GM21423 (cell line): ENCODE measurements around the gene PBX1.

Experiments used
- ATAC-seq: cut with Tn5 transposase; IDR thresholded peaks from one replicate; pipeline ENCODE4 v1.9.1; 2021; ENCODE audit warnings: mild to moderate bottlenecking, moderate library complexity; ENCODE audit not compliant: unreplicated experiment

PBX1 gene

DNA sequence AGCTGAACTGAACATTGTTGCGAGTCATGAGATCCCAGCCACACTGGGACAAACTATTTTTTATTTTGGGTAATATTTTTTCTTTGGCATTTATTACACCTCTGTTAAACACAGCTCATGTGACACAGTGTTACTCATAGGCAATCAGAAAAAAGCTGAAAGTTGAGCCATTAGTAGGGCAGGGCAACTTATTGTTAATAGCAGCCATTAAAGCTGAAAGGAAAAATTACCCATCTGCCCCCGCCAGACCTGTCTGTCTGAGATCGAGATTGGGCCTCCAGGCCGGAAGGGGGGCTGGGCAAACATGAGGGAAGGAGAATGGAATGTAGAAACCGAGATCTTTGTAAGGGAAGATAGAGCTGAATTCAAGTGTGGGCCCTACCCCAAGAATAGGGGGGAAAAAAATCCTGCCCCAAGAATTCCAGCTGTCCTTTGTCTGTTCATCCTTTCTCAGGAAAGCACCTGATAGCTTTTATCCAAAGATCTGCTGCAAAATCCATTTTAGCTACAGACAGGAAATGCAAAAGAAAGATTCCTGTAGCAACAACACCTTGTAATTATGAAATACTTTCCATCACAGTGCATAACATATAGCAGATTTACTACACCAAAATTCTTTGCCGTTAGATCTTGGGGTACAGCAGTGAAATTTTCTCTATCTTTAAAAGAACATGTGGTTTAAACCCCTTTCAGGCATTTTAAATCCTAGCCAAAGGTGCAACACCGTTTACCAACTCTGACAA is 212.8 kb downstream of the PBX1 start:
- no peak for ATAC-seq

DNA sequence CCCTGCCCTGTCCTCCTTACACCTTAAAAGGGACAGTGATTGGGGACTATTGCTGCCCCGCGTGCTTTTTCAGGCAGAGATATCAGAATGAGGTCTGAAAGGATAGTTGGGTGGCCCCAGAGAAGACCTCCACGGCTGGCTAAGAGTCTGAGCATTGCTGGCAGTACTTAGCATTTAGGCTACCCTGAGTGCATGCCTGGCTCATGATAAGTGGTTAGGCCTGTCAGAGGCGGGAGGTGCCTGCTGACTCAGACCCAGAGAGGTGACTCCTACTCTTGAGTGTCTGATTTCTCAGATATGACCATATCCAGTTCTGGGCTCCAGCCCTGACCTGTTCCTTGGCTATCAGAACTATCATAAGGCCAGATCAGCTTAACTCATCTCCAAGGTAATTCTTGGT is 213.7 kb downstream of the PBX1 start:
- ATAC-seq, result no peak

DNA sequence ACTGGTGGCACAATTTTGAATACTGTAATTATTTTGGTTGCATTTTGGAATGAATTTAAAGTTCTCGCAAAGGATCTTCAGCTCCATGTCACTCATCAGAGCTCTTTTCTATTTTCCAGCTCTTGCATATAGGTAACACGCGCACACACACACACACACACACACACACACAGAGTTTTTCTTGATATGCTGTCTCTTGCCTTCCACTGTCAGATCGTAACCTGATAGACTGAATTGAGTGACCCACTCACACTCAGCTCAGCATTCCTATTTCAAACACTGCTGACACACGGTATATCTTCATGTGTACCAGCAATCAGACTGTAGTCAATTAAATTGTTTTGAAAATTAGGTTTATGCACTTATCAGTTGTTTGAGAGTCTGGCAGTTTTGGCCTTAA is 214.1 kb downstream of the PBX1 start:
- ATAC-seq, result no peak

DNA sequence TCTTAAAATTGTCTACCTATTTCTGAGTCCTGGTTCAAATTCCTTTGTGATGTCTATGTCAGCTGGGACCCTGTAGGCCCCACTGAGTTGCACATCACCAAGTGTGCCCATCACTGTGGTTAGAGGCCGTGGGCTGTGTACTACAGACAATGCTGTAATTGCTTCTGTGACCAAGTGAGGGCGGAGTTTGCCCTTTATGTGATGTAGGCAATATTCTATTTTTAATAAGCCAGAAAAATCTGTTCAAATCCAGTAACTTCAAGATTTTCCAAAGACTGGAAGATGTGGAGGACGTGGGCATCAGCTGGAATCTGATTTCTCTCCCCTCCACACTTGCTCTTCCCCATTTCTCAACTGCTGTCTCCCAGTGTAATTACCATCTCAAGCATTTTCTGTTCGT is 215.4 kb downstream of the PBX1 start:
- ATAC-seq, result no peak

DNA sequence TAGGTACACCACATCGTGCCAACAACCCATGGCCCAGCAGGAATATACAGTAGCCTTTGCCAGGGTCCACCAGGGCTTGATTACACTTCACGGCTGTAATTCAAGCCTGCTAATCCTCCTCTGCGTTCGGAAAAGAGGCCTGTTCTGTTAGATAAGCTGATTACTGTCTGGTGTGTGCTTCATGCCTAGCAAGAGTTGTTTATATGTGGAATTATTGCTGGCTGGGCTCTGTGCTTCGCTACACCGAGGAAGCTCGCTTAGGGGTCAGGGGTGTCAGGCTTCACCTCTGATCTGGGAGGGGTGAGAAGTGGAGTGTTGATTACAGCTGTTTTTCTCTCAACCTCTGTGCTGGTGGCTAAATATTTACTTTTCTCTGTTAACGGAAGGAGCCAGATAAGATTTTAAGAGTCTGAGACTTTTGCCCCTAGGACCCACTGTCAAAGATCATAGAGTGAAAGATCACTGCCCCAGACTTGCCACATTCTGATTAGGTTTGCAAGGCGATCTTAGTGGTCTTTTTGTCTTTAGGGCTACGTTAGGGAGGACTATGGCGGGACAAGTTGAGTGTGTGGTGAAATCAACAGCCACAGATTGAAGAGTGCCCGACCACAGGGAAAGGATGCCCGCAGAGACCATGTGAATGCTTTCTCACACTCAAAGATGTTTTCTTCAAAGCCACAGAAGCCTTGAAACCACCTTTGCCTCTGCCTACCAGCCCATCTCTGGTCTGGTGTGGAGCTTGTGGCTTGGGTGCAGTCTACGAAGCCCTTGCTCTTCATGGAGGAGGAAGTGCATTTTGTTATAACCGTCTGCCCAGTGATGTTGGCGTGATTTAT is 216.1 kb downstream of the PBX1 start:
- no peak for ATAC-seq

DNA sequence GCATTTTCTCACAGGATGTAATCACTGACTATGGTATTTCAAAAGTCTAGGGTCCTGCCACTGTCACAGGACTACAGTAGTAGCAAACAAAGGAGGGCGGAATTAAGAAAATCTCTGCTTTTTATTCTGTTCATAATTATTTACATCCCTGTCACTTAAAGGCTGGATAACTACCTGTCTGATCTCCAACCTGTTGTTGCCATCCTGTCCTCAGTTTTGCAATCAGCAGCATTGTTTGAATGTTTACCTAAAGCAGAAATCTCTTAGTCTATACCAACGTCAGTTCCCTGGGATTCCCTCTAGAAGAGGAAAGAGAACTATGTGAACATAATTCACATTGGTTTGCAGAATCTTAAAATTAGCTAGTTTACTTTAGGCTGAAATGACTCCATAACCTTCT is 218.5 kb downstream of the PBX1 start:
- ATAC-seq, result no peak

DNA sequence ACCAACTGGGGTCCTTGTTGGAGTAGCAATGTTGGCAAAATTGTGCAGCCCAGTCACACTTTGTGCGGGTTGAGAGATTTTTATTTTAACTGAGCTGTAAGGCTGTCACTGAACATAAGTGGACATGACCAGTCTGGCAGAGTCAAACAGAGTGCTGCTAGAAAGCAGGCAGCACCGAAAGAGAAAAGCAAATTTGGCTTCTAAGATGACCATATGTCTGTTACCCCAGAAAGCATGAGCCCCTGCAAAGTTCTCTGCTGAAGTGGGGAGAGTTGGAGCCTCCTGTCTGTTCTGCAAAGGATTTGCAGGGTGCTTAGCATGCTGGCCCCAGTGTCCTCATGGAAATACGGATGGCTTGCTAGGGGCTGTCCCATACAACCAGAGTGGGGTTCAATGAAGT is 220.4 kb downstream of the PBX1 start:
- no peak for ATAC-seq

DNA sequence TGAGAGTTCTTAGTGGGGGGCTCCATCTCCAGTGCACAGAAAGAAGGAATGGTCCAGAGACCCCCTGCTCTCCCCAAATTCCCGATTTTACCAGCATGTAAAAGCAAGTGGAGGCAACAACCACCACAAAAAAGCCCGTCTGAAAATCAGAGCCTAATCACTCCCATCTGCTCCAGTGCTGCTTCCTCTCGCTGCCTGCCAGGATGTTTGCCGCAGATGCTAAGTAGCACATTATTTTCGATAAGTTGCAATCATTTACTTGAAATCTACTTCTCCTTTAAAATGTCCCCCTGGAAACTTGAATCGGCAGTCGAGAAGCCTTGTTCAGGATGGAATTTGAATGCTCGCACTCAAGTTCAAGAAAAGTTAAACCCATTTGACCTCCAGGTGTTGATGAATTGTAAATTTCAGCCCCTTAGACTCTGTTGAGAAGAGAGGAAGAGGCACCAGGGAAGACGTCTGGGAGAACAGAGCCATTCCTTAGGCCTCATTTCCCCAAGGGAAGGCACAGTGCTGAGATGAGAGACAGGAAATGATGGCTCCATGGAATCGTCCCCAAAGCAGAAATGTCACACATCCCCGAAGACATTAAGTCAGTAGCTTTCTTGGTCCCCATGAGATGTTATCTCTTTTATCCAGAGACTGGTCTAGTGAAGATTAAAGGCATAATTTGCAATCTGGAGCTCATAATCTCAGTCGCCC is 221.3 kb downstream of the PBX1 start:
- no peak for ATAC-seq

DNA sequence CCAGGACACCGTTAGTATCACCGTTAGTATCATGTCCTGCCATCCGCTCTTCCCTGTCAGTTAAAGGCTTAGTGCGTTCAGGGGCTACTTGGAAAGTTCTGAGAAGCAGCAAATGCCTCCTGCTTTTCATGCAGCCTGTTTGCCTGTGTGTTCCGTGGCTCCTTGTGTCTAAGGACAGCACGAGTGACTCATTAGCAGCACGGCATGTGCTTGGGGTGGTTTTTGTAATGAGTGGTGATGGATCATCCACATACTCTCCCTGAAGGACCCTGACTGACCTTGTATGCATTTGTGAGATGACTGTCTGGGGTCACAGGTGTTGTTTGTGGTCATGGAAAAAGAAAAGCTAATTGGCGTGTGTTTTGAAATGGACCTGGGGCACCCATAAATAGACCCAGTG is 221.9 kb downstream of the PBX1 start:
- ATAC-seq, result no peak

DNA sequence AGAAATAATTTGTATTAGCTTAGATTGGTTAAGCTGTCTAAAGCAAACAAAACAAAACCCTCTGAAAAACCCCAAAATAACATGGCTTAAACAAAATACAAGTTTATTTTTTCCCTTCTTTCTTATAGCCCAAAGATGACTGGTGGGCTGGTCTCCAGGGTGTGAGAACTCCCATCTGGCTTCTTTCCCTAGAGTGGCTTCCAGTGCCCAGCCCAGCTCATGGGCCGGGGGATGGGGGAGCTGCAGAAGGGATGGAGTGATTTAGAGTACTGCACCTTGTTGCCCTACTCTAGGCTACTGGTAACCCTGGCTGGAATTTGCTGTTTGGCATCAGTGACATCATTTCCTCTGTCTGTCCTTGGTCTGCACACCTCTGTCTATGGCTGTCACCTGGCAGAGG is 223.0 kb downstream of the PBX1 start:
- ATAC-seq, result no peak

DNA sequence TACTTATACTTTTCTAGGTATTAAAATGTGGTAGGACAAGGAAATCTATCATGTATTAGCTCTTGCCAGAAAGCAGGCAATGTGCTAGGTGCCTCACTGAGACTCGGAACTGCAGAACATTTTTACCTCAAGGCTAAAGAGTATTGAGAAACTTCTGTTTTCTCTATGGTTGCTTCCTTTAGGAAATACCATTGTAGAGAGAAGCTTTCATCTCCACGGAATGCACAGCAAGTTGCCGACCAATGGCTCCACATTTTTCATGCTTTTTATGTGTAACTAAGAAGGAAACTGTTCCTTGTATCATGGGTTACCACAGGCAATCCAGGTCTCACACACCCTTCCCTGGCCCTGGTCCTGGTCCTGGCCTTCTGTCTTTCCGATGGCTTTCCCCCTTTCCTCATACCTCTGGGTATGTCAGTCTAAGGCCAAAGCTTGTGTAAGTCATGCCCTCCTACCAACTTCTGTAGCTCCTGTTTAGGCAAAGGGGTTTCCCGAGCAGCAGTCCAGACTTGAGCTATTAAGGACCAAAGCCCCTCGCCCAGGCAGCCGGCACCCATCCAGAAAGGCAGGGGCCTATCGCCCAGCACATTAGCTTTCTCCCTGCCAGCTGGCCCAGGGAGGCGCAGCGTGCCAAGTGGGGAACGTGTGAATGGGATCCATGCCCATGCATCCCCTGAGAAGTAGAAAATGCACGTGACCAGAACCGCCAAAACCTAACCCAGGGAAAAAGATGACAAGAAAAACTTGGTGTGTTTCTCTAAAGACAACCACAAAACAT is 225.0 kb downstream of the PBX1 start:
- no peak for ATAC-seq

DNA sequence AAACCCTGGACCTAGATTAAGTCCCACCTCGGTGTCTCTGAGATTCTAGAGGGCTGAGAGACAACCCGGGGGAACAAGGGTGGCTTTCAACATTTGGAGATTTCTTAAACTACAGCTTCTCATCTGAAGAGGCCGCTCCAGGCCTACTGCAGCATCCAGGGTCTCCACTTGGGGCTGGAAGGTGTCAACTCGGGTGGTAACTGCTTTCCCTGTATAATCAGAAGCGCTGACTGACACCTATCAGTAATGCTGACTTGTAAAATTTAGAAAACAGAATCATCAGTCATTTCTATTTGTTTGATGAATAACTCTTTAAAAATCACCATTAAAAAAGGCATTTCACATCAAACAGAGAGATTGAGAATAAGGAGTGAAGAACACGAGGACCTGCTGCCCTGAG is 226.0 kb downstream of the PBX1 start:
- no peak for ATAC-seq

DNA sequence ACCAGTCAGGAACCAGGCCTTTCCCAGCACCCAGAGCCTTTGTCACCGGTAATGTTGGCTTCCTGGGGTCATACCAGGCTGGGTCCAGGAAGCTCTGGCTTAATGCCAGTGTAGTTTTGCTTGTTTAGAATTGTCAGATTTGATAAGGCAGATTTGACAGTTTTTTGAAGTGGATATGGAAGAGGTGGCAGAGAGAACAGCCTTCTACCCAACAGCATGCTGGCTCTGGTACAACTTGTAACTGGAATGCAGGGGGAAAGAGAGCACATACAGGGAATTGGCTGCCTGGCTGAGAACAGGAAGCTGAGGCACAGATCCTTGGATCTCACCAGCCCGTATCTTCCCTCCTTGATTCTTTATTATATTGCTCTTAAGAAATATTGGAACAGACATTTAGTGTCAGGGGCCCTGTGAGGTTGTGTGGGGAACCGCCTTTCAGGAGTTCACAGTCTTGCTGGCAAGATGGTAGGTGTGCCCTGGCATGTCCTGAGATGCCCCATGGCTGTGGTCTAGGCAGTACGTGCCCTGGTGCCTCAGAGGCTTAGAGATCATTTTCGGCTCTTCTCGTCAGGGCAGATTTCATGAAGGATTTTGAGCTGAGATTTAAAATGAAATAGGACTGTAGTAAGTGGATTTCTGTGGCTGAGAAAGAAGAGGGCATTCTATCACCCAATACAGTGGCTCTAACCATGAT is 227.0 kb downstream of the PBX1 start:
- ATAC-seq, result no peak

DNA sequence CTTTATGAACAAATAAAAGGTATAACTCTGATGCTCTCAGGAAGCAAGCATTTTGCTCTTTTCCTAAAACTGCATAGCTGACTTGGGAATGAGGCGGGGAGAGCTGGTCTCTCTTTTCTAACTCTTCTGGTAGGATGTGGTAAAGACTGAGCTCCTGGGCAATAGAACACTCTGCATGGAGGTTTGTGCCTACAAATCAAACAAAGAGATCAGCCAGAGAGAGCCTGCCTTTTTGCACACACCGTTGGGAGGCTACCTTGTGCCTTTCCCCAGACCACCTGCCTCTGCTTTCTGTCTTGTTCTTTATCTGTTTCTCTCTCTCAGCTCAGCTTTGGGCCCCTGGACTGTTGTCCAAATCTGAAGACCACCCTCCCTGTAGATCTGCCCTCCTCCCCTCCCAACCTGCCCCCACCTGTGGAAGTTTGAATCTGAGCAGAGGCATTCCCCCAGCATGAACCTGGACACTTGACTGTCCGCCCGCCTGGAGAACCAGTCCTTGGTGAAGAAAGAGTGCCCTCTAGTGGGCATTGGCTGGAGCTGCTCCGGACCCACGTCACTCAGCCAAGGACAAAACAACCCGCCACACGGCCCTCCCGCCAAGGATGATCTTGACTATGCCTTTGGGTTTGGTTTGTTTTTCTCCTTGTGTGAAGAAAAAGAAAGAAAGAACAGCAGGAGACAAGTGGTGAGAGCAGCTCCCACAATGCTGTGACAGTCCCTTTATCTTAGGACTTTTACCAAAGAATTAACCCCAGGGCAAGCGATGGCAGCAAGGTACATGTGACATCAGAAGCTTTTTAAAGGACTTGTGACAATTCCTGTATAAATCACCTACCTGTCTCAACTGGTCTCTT is 228.2 kb downstream of the PBX1 start:
- ATAC-seq, result peak; percentile 96

DNA sequence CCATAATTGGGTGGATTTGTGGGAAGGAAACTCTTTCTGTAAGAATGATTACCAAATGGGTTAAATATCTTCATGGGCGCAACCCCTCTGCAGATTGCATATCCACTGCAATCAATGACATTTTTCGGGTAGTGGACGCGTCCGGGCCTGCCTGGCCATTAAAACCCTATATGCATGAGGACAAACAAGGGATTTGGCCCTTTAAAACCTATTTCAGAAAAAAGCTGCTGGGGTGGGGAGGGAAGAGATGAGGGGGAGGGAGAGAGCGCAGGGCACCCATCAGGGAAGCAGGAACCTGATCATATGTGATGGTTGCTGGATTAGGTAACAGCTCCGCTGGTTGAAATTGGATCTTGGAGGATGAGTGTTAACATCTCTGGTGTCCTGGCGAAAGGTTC is 228.8 kb downstream of the PBX1 start:
- no peak for ATAC-seq

DNA sequence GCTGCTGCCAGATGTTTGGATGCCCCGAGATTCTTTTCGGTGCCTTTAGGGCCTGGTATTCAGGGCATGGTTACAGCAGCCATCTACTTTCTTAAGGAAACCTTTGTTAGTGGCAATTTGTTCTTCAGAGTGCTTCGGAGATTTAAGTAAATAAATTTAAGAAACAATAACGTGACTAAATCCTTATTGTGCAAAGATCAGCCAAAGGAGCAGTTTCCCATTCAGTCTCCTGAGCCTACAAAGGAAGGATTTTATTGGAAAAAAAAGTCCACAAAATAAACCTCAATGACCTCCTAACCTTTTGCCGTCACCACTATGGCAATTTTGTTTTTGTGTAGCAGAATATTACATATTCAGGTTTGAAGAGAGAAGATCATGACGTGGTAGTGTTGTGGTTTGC is 231.1 kb downstream of the PBX1 start:
- ATAC-seq, result no peak

DNA sequence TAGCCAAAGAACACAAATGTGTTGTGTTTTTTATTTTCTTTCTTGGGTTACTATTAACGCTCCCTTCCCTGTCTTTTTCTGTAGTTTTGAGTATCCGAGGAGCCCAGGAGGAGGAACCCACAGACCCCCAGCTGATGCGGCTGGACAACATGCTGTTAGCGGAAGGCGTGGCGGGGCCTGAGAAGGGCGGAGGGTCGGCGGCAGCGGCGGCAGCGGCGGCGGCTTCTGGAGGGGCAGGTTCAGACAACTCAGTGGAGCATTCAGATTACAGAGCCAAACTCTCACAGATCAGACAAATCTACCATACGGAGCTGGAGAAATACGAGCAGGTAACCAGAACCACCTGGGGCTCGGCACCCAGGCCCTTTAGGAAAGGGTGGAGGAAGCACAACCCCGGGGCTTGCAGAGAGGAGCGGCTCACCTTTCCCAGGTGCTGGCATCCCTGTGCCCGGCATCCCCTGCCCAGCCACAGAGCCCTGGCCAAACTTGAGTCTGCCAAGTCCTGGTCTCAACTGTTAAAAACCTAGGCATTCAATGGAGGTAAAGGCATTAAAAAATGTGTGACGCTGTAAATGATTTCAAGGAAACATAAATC is 233.5 kb downstream of the PBX1 start:
- ATAC-seq, result no peak

DNA sequence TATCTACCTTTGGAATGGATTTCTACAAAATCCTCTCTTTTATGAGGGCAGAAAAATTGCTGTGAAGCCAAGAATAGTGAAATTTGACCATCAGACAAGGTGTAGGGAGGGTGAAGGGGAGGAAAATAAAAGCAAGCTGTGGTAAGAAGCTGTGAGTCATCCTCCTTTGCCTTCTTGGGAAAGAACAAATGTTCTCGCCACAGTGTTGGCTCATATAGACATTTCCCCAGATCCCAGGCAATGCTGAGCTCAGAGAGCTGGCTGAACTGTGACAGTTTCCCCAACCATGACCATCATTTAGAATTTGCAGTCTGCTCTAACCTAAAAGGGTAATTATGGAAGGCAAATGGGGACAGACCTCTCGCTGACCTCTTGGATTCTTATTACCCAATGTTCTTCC is 235.4 kb downstream of the PBX1 start:
- no peak for ATAC-seq

DNA sequence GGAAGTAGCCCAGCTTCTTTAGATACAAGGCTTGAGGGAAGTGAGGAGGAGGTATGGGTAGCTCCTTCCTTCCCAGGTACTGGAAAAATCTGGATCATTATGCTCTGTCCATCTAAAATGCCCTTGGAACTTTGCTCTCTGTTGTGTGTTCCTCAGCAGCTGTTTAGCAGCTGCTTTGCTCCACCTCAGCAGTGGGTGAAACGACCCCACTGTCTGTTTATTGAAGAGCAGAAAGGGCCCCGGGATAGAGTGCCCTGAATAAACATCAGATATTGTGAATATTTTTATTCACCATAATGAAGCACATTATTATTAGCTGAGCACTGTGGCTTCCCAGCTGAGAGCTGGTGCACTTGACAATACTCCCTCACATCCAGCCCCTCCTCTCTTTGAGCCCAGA is 237.9 kb downstream of the PBX1 start:
- no peak for ATAC-seq
